Measurements from ENCODE around the gene GLTP. TPM values are rescaled to one million over a fixed set of nuclear protein-coding genes. Genes with fewer than 3 reads are reported as not detected.
"Not testable (repeated sequence)": the region's sequence is repeated elsewhere in the genome, so short reads cannot be mapped to it uniquely, and the experiment has no call there.

GLTP gene
- total RNA-seq, 1 donor from 2014 or later, result 79.8 TPM

GRCh38 chr12:109900752-109901580 is 20.6 kb upstream of the GLTP start:
- DNase-seq, result peak; percentile 12

- DNase-seq, result peak; percentile 96
Measured at GRCh38 chr12:109899783-109900751, 19.7 kb upstream of the GLTP start, which contains the start of gene TCHP. TCHP (plus strand) TSS chr12:109900274; CDS start chr12:109903027, 2,753 bp downstream.

- DNase-seq, result not testable (repeated sequence)
Measured at GRCh38 chr12:109899345-109899744, 19.0 kb upstream of the GLTP start.

- DNase-seq, result no peak
Measured at GRCh38 chr12:109897029-109897428, 16.7 kb upstream of the GLTP start.

- no peak for DNase-seq
Measured at GRCh38 chr12:109896188-109896587, 15.8 kb upstream of the GLTP start.

- no peak for DNase-seq
Measured at GRCh38 chr12:109894939-109895338, 14.6 kb upstream of the GLTP start.

- DNase-seq, result no peak
Measured at GRCh38 chr12:109893261-109893995, 13.1 kb upstream of the GLTP start.

- no peak for DNase-seq
Measured at GRCh38 chr12:109892748-109893147, 12.4 kb upstream of the GLTP start.

- no peak for DNase-seq
Measured at GRCh38 chr12:109892165-109892715, 11.9 kb upstream of the GLTP start.

GRCh38 chr12:109891731-109892130 is 11.4 kb upstream of the GLTP start:
- DNase-seq, result not testable (repeated sequence)

- no peak for DNase-seq
Measured at GRCh38 chr12:109890620-109891170, 10.4 kb upstream of the GLTP start.

GRCh38 chr12:109888179-109889020 is 8.1 kb upstream of the GLTP start:
- DNase-seq, result peak; percentile 77

GRCh38 chr12:109885616-109886015 is 5.3 kb upstream of the GLTP start:
- no peak for DNase-seq

- no peak for DNase-seq
Measured at GRCh38 chr12:109883461-109883860, 3.1 kb upstream of the GLTP start.

GRCh38 chr12:109881752-109882151 is 1.4 kb upstream of the GLTP start:
- DNase-seq, result no peak

GRCh38 chr12:109880938-109881337 is 597 bp upstream of the GLTP start:
- peak; percentile 15 for DNase-seq

- peak; percentile 24 for DNase-seq
Measured at GRCh38 chr12:109879351-109880042, 844 bp downstream of the GLTP start.

- no peak for DNase-seq
Measured at GRCh38 chr12:109878749-109879148, 1.6 kb downstream of the GLTP start.

GRCh38 chr12:109878247-109878625 is 2.1 kb downstream of the GLTP start:
- DNase-seq, result no peak

GRCh38 chr12:109877504-109878246 is 2.7 kb downstream of the GLTP start:
- no peak for DNase-seq
